Trophoblast cell (in vitro differentiated cells and primary cell): Measurements from ENCODE around the gene AP4B1.

Source experiments
- DNase-seq, 2 donors: peaks; one replicate each; pipeline ENCODE4 v3.0.0-alpha.2; 2016
- H2AFZ ChIP-seq: 2 replicates; pipeline ENCODE4 v1.6.1; 2013; ENCODE audit warnings: low read length, moderate library complexity, mild to moderate bottlenecking; ENCODE audit not compliant: insufficient read depth, poor library complexity
- H2AK5ac ChIP-seq: 2 replicates; pipeline ENCODE4 v1.6.1; 2013; ENCODE audit warnings: mild to moderate bottlenecking, low read length
- H2BK120ac ChIP-seq: 2 replicates; pipeline ENCODE4 v1.6.1; 2013; ENCODE audit warnings: low read length, mild to moderate bottlenecking, moderate library complexity; ENCODE audit not compliant: insufficient read depth, poor library complexity
- H2BK12ac ChIP-seq: 2 replicates; pipeline ENCODE4 v1.6.1; 2013; ENCODE audit warnings: mild to moderate bottlenecking, low read length, moderate library complexity
- H2BK5ac ChIP-seq: 2 replicates; pipeline ENCODE4 v1.6.1; 2013; ENCODE audit warnings: low read length, low read depth, moderate library complexity, mild to moderate bottlenecking; ENCODE audit not compliant: poor library complexity
- H3K14ac ChIP-seq: 2 replicates; pipeline ENCODE4 v1.6.1; 2013; ENCODE audit warnings: mild to moderate bottlenecking, low read length
- H3K18ac ChIP-seq: 2 replicates; pipeline ENCODE4 v1.6.1; 2013; ENCODE audit warnings: mild to moderate bottlenecking, low read length
- H3K23ac ChIP-seq: 2 replicates; pipeline ENCODE4 v1.6.1; 2013; ENCODE audit warnings: low read length
- H3K27ac ChIP-seq: 2 replicates; pipeline ENCODE4 v1.5.1; 2013; ENCODE audit warnings: low read depth, mild to moderate bottlenecking, inconsistent platforms, low read length, moderate library complexity
- H3K27me3 ChIP-seq: 2 replicates; pipeline ENCODE4 v1.6.1; 2013; ENCODE audit warnings: inconsistent platforms, mild to moderate bottlenecking, low read length, moderate library complexity; ENCODE audit not compliant: insufficient read depth
- H3K36me3 ChIP-seq, 2 experiments: 1 replicate in 1 of 2; 2 replicates in 1 of 2; pipeline ENCODE4 v1.6.1; 2013; ENCODE audit warnings: low read length in 2 of 2, mild to moderate bottlenecking in 2 of 2, moderate library complexity in 1 of 2; ENCODE audit not compliant: insufficient read depth in 2 of 2, control insufficient read depth in 1 of 2
- H3K4ac ChIP-seq: 2 replicates; pipeline ENCODE4 v1.6.1; 2013; ENCODE audit warnings: low read depth, mild to moderate bottlenecking, low read length, moderate library complexity
- H3K4me1 ChIP-seq, 2 experiments: 1 replicate in 1 of 2; 2 replicates in 1 of 2; pipeline ENCODE4 v1.6.1; 2013; ENCODE audit warnings: low read length in 2 of 2, mild to moderate bottlenecking in 2 of 2, moderate library complexity in 1 of 2; ENCODE audit not compliant: insufficient read depth in 2 of 2, control insufficient read depth in 1 of 2
- H3K4me2 ChIP-seq: 2 replicates; pipeline ENCODE4 v1.6.1; 2013; ENCODE audit warnings: inconsistent platforms, mild to moderate bottlenecking, low read length, moderate library complexity
- H3K4me3 ChIP-seq: 2 replicates; pipeline ENCODE4 v1.5.1; 2013; ENCODE audit warnings: mild to moderate bottlenecking, low read depth, low read length, inconsistent platforms
- H3K79me1 ChIP-seq: one replicate; pipeline ENCODE4 v1.6.1; 2013; ENCODE audit warnings: low read length
- H3K79me2 ChIP-seq: 2 replicates; pipeline ENCODE4 v1.6.1; 2013; ENCODE audit warnings: low read length, mild to moderate bottlenecking; ENCODE audit not compliant: control insufficient read depth, insufficient read depth, poor library complexity
- H3K9ac ChIP-seq: 2 replicates; pipeline ENCODE4 v1.6.1; 2013; ENCODE audit warnings: mild to moderate bottlenecking, low read length
- H3K9me3 ChIP-seq: 2 replicates; pipeline ENCODE4 v1.6.1; 2013; ENCODE audit warnings: low read depth, mild to moderate bottlenecking, control low read depth, inconsistent platforms, low read length; ENCODE audit not compliant: insufficient read depth
- H4K12ac ChIP-seq: 2 replicates; pipeline ENCODE4 v1.6.1; 2013; ENCODE audit warnings: low read depth, mild to moderate bottlenecking, low read length, moderate library complexity
- H4K8ac ChIP-seq: 2 replicates; pipeline ENCODE4 v1.6.1; 2013; ENCODE audit warnings: low read depth, mild to moderate bottlenecking, low read length, moderate library complexity
- H4K91ac ChIP-seq: one replicate; pipeline ENCODE4 v1.6.1; 2013; ENCODE audit warnings: low read depth, mild to moderate bottlenecking, low read length, moderate library complexity
- WGBS: extraction: QIAGEN DNeasy Blood & Tissue Kit; methylation state at CpG from one replicate; pipeline ENCODE4 v1.1.7; 2013; ENCODE audit warnings: missing lambda C conversion rate; ENCODE audit not compliant: insufficient read length, insufficient coverage; ENCODE audit errors: extremely low coverage; 5-methylcytosine and 5-hydroxymethylcytosine counted together

AP4B1 gene

GRCh38 chr1:113917400-113918082 is 12.9 kb upstream of the AP4B1 start:
- no peak overlapping the region for H3K9ac ChIP-seq
- peak; percentile 52 to 72 for DNase-seq
- WGBS = no CpG with 5 or more reads among the region's 2 CpGs
- no peak overlapping the region for H2AFZ ChIP-seq
- peaks cover 2 to 3% of the 10 kb centered on the region in 2 experiments for H3K36me3 ChIP-seq
- no peak overlapping the region for H4K91ac ChIP-seq
- no peaks in the 10 kb centered on the region for H3K79me2 ChIP-seq
- H3K27me3 ChIP-seq = no peaks in the 10 kb centered on the region
- H2BK120ac ChIP-seq = no peak overlapping the region
- H3K4ac ChIP-seq = no peak overlapping the region
- no peak overlapping the region for H3K27ac ChIP-seq
- no peak overlapping the region for H3K18ac ChIP-seq
- H3K14ac ChIP-seq = no peak overlapping the region
- H3K4me2 ChIP-seq = no peak overlapping the region
- no peaks in the 10 kb centered on the region for H3K4me1 ChIP-seq
- H4K8ac ChIP-seq = no peak overlapping the region
- H2BK5ac ChIP-seq = no peak overlapping the region
- no peaks in the 10 kb centered on the region for H3K9me3 ChIP-seq
- no peak overlapping the region for H3K23ac ChIP-seq
- H3K79me1 ChIP-seq = no peaks in the 10 kb centered on the region
- H3K4me3 ChIP-seq = no peak overlapping the region
- H4K12ac ChIP-seq = no peak overlapping the region
- H2BK12ac ChIP-seq = no peak overlapping the region
- H2AK5ac ChIP-seq = no peak overlapping the region

GRCh38 chr1:113916974-113917373 is 12.4 kb upstream of the AP4B1 start:
- no CpG with 5 or more reads among the region's 5 CpGs for WGBS
- Histone ChIP-seq H3K27ac (no peak overlapping the region), H2AK5ac (no peak overlapping the region), H3K4ac (no peak overlapping the region), H2AFZ (no peak overlapping the region), H3K79me2 (no peaks in the 10 kb centered on the region), H3K9ac (no peak overlapping the region), H3K23ac (no peak overlapping the region), H3K36me3 (peaks cover 2 to 5% of the 10 kb centered on the region in 2 experiments), H3K4me1 (no peaks in the 10 kb centered on the region), H2BK120ac (no peak overlapping the region), H2BK12ac (no peak overlapping the region), H2BK5ac (no peak overlapping the region), H4K91ac (no peak overlapping the region), H3K18ac (no peak overlapping the region), H3K9me3 (no peaks in the 10 kb centered on the region), H3K27me3 (no peaks in the 10 kb centered on the region), H3K4me3 (no peak overlapping the region), H3K4me2 (no peak overlapping the region), H3K14ac (no peak overlapping the region), H3K79me1 (no peaks in the 10 kb centered on the region), H4K8ac (no peak overlapping the region), H4K12ac (no peak overlapping the region)
- DNase-seq = no peak

GRCh38 chr1:113913887-113914664 is 9.5 kb upstream of the AP4B1 start:
- Histone ChIP-seq H2AK5ac (no peak overlapping the region), H3K23ac (no peak overlapping the region), H2BK5ac (no peak overlapping the region), H3K79me1 (no peaks in the 10 kb centered on the region), H3K79me2 (no peaks in the 10 kb centered on the region), H3K4me2 (no peak overlapping the region), H3K27me3 (no peaks in the 10 kb centered on the region), H4K8ac (no peak overlapping the region), H3K4me3 (no peak overlapping the region), H3K9ac (no peak overlapping the region), H4K12ac (no peak overlapping the region), H3K18ac (no peak overlapping the region), H4K91ac (no peak overlapping the region), H3K14ac (no peak overlapping the region), H2BK120ac (no peak overlapping the region), H3K9me3 (no peaks in the 10 kb centered on the region), H3K4ac (no peak overlapping the region), H3K36me3 (peaks cover 9 to 19% of the 10 kb centered on the region in 2 experiments), H2BK12ac (no peak overlapping the region), H3K4me1 (no peaks in the 10 kb centered on the region), H3K27ac (no peak overlapping the region), H2AFZ (no peak overlapping the region)
- no CpG with 5 or more reads among the region's 5 CpGs for WGBS
- DNase-seq = no peak

GRCh38 chr1:113913312-113913668 is 8.7 kb upstream of the AP4B1 start:
- no peak overlapping the region for H3K9ac ChIP-seq
- WGBS = no CpG with 5 or more reads among the region's 3 CpGs
- H3K36me3 ChIP-seq = peaks cover 11 to 22% of the 10 kb centered on the region in 2 experiments
- H3K14ac ChIP-seq = no peak overlapping the region
- H3K23ac ChIP-seq = no peak overlapping the region
- no peak overlapping the region for H3K4ac ChIP-seq
- no peak overlapping the region for H4K91ac ChIP-seq
- H3K79me2 ChIP-seq = no peaks in the 10 kb centered on the region
- H4K8ac ChIP-seq = no peak overlapping the region
- no peak overlapping the region for H2BK120ac ChIP-seq
- no peak for DNase-seq
- H3K4me1 ChIP-seq = no peaks in the 10 kb centered on the region
- no peaks in the 10 kb centered on the region for H3K79me1 ChIP-seq
- H3K18ac ChIP-seq = no peak overlapping the region
- H3K4me2 ChIP-seq = no peak overlapping the region
- H2AFZ ChIP-seq = no peak overlapping the region
- no peak overlapping the region for H3K27ac ChIP-seq
- H2BK5ac ChIP-seq = no peak overlapping the region
- no peak overlapping the region for H2AK5ac ChIP-seq
- H4K12ac ChIP-seq = no peak overlapping the region
- no peak overlapping the region for H3K4me3 ChIP-seq
- H2BK12ac ChIP-seq = no peak overlapping the region
- H3K9me3 ChIP-seq = no peaks in the 10 kb centered on the region
- no peaks in the 10 kb centered on the region for H3K27me3 ChIP-seq
